Motor neuron (in vitro differentiated cells): ENCODE data around the gene LRP8. TPM values are rescaled to one million over a fixed set of nuclear protein-coding genes. Genes with fewer than 3 reads are reported as not detected.

Source experiments
- total RNA-seq, 8 experiments: library from RNA; unstranded; fragments of 300-600 nt; gene quantifications; 2 replicates each; pipeline versions ENCODE4 v1.2.3 to v1.2.4, GENCODE V29; 2022

Gene LRP8
- total RNA-seq, 8 experiments from 2014 or later, result 2.8 to 44.0 (median 26.7) TPM

Other genes with a start within 250 kb of the LRP8 start
- 1 to 10 TPM in 2 of 8 experiments, under 1 TPM in 6; 0.05 to 1.8 (median 0.50) TPM for gene SLC1A7, start 185.4 kb downstream of the LRP8 start, total RNA-seq
- gene CPT2, start 131.2 kb downstream of the LRP8 start, total RNA-seq, result 10 to 100 TPM; 20.1 to 28.6 (median 24.0) TPM
- gene CZIB, start 107.4 kb downstream of the LRP8 start, total RNA-seq, result 10 to 100 TPM; 44.2 to 76.7 (median 58.3) TPM
- 100 to 1,000 TPM in 3 of 8 experiments, 10 to 100 TPM in 5; 56.5 to 138 (median 83.2) TPM for gene MAGOH, start 89.6 kb downstream of the LRP8 start, total RNA-seq
- 1 to 10 TPM in 1 of 8 experiments, under 1 TPM in 3, not detected in 4; 0.11 to 1.7 (median 0.34) TPM for gene DMRTB1, start 131.3 kb upstream of the LRP8 start, total RNA-seq